ENCODE measurements around the gene TBCD. TPM values are rescaled to one million over a fixed set of nuclear protein-coding genes. Genes with fewer than 3 reads are reported as not detected.
A peak's percentile ranks its signal among the peaks of the same experiment; 100 is the strongest.

Gene TBCD
- total and polyA plus RNA-seq, 9 of the 15 experiments (the other 6 are each of a cell fraction or from before 2014, with no cell fraction given), result 8.9 to 98.5 (median 28.0) TPM

- TF ChIP-seq RAD21 (CRISPR knock-in tag; conservative IDR thresholded peaks at IDR 0.05 in 1 of 2, IDR thresholded peaks at IDR 0.05 in 1 of 2), result peak; percentile 68 to 76
- TF ChIP-seq DACH1 (IDR thresholded peaks at IDR 0.05; ENCODE audit: partially characterized antibody), result no peak
- 0 out of 2 replicates have a peak, but pooled peaks have one; percentile 10 for TF ChIP-seq BHLHE40 (IDR thresholded peaks at IDR 0.05; ENCODE audit: low read length)
- TF ChIP-seq BACH1 (tag; IDR thresholded peaks at IDR 0.05), result no peak
- TF ChIP-seq ZNF79 (CRISPR knock-in tag; IDR thresholded peaks at IDR 0.05; ENCODE audit: low read depth), result no peak
- TF ChIP-seq FOXP4 (CRISPR knock-in tag; IDR thresholded peaks at IDR 0.05; ENCODE audit: borderline replicate concordance), result no peak
- TF ChIP-seq BCOR (IDR thresholded peaks at IDR 0.05), result peak; percentile 8; the same call in 1 of the 2 replicates
- TF ChIP-seq, protein P1, sequence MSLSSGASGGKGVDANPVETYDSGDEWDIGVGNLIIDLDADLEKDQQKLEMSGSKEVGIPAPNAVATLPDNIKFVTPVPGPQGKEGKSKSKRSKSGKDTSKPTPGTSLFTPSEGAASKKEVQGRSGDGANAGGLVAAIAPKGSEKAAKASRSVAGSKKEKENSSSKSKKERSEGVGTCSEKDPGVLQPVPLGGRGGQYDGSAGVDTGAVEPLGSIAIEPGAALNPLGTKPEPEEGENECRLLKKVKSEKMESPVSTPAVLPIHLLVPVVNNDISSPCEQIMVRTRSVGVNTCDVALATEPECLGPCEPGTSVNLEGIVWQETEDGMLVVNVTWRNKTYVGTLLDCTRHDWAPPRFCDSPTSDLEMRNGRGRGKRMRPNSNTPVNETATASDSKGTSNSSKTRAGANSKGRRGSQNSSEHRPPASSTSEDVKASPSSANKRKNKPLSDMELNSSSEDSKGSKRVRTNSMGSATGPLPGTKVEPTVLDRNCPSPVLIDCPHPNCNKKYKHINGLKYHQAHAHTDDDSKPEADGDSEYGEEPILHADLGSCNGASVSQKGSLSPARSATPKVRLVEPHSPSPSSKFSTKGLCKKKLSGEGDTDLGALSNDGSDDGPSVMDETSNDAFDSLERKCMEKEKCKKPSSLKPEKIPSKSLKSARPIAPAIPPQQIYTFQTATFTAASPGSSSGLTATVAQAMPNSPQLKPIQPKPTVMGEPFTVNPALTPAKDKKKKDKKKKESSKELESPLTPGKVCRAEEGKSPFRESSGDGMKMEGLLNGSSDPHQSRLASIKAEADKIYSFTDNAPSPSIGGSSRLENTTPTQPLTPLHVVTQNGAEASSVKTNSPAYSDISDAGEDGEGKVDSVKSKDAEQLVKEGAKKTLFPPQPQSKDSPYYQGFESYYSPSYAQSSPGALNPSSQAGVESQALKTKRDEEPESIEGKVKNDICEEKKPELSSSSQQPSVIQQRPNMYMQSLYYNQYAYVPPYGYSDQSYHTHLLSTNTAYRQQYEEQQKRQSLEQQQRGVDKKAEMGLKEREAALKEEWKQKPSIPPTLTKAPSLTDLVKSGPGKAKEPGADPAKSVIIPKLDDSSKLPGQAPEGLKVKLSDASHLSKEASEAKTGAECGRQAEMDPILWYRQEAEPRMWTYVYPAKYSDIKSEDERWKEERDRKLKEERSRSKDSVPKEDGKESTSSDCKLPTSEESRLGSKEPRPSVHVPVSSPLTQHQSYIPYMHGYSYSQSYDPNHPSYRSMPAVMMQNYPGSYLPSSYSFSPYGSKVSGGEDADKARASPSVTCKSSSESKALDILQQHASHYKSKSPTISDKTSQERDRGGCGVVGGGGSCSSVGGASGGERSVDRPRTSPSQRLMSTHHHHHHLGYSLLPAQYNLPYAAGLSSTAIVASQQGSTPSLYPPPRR (CRISPR knock-in tag; IDR thresholded peaks at IDR 0.05; ENCODE audit: borderline replicate concordance), result no peak
- TF ChIP-seq, protein P2, sequence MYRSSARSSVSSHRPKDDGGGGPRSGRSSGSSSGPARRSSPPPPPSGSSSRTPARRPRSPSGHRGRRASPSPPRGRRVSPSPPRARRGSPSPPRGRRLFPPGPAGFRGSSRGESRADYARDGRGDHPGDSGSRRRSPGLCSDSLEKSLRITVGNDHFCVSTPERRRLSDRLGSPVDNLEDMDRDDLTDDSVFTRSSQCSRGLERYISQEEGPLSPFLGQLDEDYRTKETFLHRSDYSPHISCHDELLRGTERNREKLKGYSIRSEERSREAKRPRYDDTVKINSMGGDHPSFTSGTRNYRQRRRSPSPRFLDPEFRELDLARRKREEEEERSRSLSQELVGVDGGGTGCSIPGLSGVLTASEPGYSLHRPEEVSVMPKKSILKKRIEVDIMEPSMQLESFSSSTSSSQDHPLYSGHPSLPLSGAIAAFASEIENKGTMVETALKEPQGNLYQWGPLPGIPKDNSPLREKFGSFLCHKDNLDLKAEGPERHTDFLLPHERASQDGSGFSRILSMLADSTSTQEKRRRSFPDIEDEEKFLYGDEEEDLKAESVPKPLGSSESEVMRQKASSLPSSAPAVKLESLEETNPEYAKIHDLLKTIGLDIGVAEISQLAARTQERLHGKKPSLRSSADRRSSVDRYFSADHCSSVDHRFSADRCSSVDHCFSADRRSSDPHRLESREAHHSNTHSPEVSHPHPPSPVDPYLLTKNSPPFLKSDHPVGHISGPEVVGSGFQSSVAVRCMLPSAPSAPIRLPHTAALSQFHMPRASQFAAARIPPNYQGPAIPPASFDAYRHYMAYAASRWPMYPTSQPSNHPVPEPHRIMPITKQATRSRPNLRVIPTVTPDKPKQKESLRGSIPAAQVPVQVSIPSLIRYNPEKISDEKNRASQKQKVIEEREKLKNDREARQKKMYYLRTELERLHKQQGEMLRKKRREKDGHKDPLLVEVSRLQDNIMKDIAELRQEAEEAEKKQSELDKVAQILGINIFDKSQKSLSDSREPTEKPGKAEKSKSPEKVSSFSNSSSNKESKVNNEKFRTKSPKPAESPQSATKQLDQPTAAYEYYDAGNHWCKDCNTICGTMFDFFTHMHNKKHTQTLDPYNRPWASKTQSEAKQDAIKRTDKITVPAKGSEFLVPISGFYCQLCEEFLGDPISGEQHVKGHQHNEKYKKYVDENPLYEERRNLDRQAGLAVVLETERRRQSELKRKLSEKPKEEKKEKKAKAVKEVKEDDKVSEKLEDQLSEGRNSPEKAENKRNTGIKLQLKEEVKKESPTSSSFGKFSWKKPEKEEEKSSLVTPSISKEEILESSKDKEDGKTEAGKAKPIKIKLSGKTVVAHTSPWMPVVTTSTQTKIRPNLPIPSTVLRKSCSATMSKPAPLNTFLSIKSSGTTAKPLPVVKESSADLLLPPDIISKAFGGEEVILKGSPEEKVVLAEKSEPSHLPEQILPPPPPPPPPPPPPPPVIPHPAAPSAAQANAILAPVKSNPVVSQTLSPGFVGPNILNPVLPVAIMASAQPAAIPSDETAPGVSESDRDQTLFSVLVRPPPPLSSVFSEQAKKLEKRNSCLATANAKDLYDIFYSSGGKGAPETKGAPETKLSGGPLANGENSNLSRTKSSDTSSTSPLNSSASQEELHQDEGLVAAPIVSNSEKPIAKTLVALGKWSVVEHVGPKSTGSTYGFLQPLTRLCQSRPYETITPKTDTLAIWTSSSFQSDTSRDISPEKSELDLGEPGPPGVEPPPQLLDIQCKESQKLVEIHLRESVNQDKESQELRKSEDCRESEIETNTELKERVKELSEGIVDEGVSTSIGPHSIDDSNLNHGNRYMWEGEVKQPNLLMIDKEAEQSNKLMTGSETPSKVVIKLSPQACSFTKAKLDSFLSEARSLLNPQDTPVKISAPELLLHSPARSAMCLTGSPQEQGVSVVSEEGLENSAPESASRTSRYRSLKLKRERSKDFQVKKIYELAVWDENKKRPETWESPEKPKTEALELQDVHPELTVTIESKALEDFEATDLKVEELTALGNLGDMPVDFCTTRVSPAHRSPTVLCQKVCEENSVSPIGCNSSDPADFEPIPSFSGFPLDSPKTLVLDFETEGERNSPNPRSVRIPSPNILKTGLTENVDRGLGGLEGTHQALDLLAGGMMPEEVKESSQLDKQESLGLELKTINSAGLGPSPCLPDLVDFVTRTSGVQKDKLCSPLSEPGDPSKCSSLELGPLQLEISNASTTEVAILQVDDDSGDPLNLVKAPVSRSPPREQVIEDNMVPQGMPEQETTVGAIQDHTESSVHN (IDR thresholded peaks at IDR 0.05; ENCODE audit: borderline replicate concordance in 1 of 2, low read depth in 1 of 2), result no peak
- peak; percentile 32; the same call in 1 of the 2 replicates for TF ChIP-seq CXXC5 (CRISPR knock-in tag; IDR thresholded peaks at IDR 0.05)
- no peak for TF ChIP-seq ZFX (CRISPR knock-in tag; IDR thresholded peaks at IDR 0.05)
These were observed 124.9 kb downstream of the TBCD start (continued) for GRCh38 chr17:82876602-82877379.
